DMS 273 (cell line): Measurements from ENCODE around the gene RNF144A.

Experiments
- DNase-seq: peaks from one replicate; lab custom pipeline; 2025; ENCODE audit not compliant: unreplicated experiment; lab: John Stamatoyannopoulos, UW

Gene RNF144A

GRCh38 chr2:7040547-7040946, 123.3 kb downstream of the RNF144A start:
- no peak for DNase-seq

- DNase-seq = no peak
Measured at GRCh38 chr2:7041421-7041820, 124.2 kb downstream of the RNF144A start.

- no peak for DNase-seq
Measured at GRCh38 chr2:7043690-7044089, 126.5 kb downstream of the RNF144A start.

GRCh38 chr2:7044253-7045250, 127.3 kb downstream of the RNF144A start:
- DNase-seq = peak; percentile 68

- DNase-seq = no peak
Measured at GRCh38 chr2:7045601-7046590, 128.7 kb downstream of the RNF144A start.

- DNase-seq = no peak
Measured at GRCh38 chr2:7047661-7048060, 130.4 kb downstream of the RNF144A start.

- no peak for DNase-seq
Measured at GRCh38 chr2:7048762-7049294, 131.6 kb downstream of the RNF144A start.

GRCh38 chr2:7052404-7052803, 135.2 kb downstream of the RNF144A start:
- DNase-seq = no peak

GRCh38 chr2:7053650-7054265, 136.5 kb downstream of the RNF144A start:
- peak; percentile 38 for DNase-seq

GRCh38 chr2:7057865-7058400, 140.7 kb downstream of the RNF144A start:
- peak; percentile 51 for DNase-seq

GRCh38 chr2:7060156-7060555, 142.9 kb downstream of the RNF144A start:
- DNase-seq = peak; percentile 56

GRCh38 chr2:7060631-7061449, 143.6 kb downstream of the RNF144A start:
- no peak for DNase-seq

- no peak for DNase-seq
Measured at GRCh38 chr2:7061450-7061789, 144.2 kb downstream of the RNF144A start.

- no peak for DNase-seq
Measured at GRCh38 chr2:7061921-7062320, 144.7 kb downstream of the RNF144A start.

GRCh38 chr2:7063789-7064188, 146.6 kb downstream of the RNF144A start:
- DNase-seq = no peak

- DNase-seq = no peak
Measured at GRCh38 chr2:7068457-7068856, 151.2 kb downstream of the RNF144A start.

GRCh38 chr2:7070483-7070882, 153.3 kb downstream of the RNF144A start:
- no peak for DNase-seq

GRCh38 chr2:7071154-7071553, 153.9 kb downstream of the RNF144A start:
- no peak for DNase-seq

GRCh38 chr2:7071916-7072556, 154.8 kb downstream of the RNF144A start:
- no peak for DNase-seq
